Left renal cortex interstitium (tissue), 4 donors: ENCODE results near the gene SELL. TPM values are rescaled to one million over a fixed set of nuclear protein-coding genes. Genes with fewer than 3 reads are reported as not detected.
"Not testable (repeated sequence)": the region's sequence is repeated elsewhere in the genome, so short reads cannot be mapped to it uniquely, and the experiment has no call there.

Source experiments
- DNase-seq, 4 donors: peaks; one replicate each; pipeline ENCODE4 v3.0.0-alpha.2; 2013; ENCODE audit warnings: low read depth in 4 of 4, low spot score in 2 of 4, missing footprints in 1 of 4
- polyA plus RNA-seq, 4 donors: library from polyadenylated mRNA; unstranded; fragments of 120-200 nt; gene quantifications; one replicate each; pipeline ENCODE4 v1.2.1, GENCODE V29; 2013; ENCODE audit not compliant: insufficient read length in 4 of 4

The SELL gene
- 1 to 10 TPM; 1.8 to 3.4 (median 2.6) TPM for polyA plus RNA-seq

- DNase-seq: peak in 3 of 4 donors; percentile 14 to 47 (median 18)
Measured at GRCh38 chr1:169711469-169712308, at the start of gene SELL. Gene SELL (minus strand): TSS chr1:169711620. CDS start chr1:169711498, 122 bp downstream.

- DNase-seq: no peak
Measured at GRCh38 chr1:169759038-169759437, 47.6 kb upstream of the SELL start.

GRCh38 chr1:169753549-169753948, 42.1 kb upstream of the SELL start:
- DNase-seq: no peak

GRCh38 chr1:169750041-169750440, 38.6 kb upstream of the SELL start:
- DNase-seq: no peak

- no peak for DNase-seq
Measured at GRCh38 chr1:169746550-169746949, 35.1 kb upstream of the SELL start.

GRCh38 chr1:169745015-169745861, 33.8 kb upstream of the SELL start:
- DNase-seq: no peak

- no peak for DNase-seq
Measured at GRCh38 chr1:169741666-169742394, 30.4 kb upstream of the SELL start.

- no peak for DNase-seq
Measured at GRCh38 chr1:169739980-169740379, 28.6 kb upstream of the SELL start.

- no peak for DNase-seq
Measured at GRCh38 chr1:169733924-169734323, 22.5 kb upstream of the SELL start, which contains the start of gene SELE. Gene SELE (minus strand): TSS chr1:169734079. CDS start chr1:169733612, 467 bp downstream.

- DNase-seq: no peak
Measured at GRCh38 chr1:169731446-169731845, 20.0 kb upstream of the SELL start.

GRCh38 chr1:169729991-169730390, 18.6 kb upstream of the SELL start:
- no peak for DNase-seq

- DNase-seq: no peak
Measured at GRCh38 chr1:169727307-169727706, 15.9 kb upstream of the SELL start.

GRCh38 chr1:169726851-169727250, 15.4 kb upstream of the SELL start:
- DNase-seq: no peak

- no peak for DNase-seq
Measured at GRCh38 chr1:169725930-169726329, 14.5 kb upstream of the SELL start.

- DNase-seq: no peak
Measured at GRCh38 chr1:169724168-169724567, 12.7 kb upstream of the SELL start.

- DNase-seq: no peak
Measured at GRCh38 chr1:169723763-169724162, 12.3 kb upstream of the SELL start.

- DNase-seq: no peak
Measured at GRCh38 chr1:169722779-169723178, 11.4 kb upstream of the SELL start.

- DNase-seq: not testable (repeated sequence)
Measured at GRCh38 chr1:169715100-169715499, 3.7 kb upstream of the SELL start.

- DNase-seq: not testable (repeated sequence)
Measured at GRCh38 chr1:169713090-169713489, 1.7 kb upstream of the SELL start.

GRCh38 chr1:169712309-169712631, 850 bp upstream of the SELL start:
- DNase-seq: no peak

GRCh38 chr1:169708647-169709046, 2.8 kb downstream of the SELL start:
- DNase-seq: no peak
